ENCODE measurements around the gene MAP3K20.

MAP3K20 gene

DNA sequence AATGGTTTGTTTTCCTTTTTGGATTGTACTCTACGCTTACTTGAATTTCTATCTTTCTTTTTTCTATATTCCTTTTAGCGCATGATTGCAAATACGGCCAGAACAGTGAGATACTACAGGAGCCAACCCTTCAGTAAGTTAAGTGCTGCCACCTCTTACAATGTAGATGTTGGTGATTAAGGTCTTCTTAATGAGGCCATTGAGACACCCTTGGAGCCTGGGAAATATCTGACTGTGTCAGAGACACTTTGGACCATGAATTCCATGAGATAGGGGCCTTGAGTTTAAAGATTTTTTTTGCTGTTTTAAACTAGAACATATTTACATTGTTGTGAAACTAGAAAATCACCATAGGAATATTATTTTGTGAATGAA, 27.1 kb upstream of the MAP3K20 start:
- no peaks in the 10 kb centered on the region for H3K4me1 ChIP-seq (ENCODE audit: insufficient read depth, low read length)
- DNase-seq, result no peak
- ATAC-seq (ENCODE audit: insufficient read depth, low read depth), result no peak

DNA sequence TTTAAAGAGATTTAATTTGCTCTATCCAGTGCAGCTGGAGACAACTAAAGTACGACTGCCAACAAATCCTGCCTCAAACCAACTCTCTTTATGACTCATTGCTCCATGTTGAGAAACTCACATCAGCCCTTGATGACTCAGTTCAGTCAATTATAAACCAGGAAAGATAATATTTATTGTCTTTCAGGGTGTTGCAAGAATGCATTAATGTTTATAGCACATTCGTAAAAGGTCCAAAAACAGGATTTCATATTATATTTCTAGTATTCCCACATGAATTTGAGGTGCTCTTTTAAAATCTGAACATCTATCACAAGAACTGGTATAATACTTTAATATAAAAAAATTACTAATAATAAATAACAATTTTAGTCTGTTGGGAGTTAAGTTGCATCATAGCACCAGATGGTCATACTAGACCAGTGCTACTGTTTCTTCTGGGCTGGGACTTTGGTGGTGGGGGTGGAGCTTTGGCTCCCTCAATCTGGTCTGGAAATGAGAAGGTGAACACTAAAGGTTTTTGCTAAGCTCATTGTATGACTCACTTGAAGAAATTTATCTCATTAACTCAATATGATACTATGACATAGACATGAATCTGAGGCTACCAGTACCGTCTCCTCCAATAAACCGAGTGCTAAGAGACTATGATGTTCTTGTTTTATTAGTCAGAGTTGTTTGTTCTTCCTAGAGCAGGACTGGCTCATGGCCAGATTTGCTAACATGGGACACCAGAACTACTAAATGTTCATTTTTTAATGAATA, 26.6 kb upstream of the MAP3K20 start:
- no peak overlapping the region for H2AFZ ChIP-seq (ENCODE audit: low read depth, low read length)
- H3K9me3 ChIP-seq (ENCODE audit: insufficient read depth, low read length, severe bottlenecking), result no peaks in the 10 kb centered on the region
- no peaks in the 10 kb centered on the region for H3K79me2 ChIP-seq (ENCODE audit: insufficient read depth, low read length)
- no peak overlapping the region for H3K9ac ChIP-seq (ENCODE audit: low read depth, low read length)
- ATAC-seq (ENCODE audit: insufficient read depth, low read depth) (no peak), DNase-seq (no peak)
- no peak overlapping the region for H3K4me2 ChIP-seq (ENCODE audit: insufficient read depth, low read length)
- no peak for TF ChIP-seq EZH2 (IDR thresholded peaks at IDR 0.05; ENCODE audit: borderline replicate concordance, low read depth, low read length, severe bottlenecking)
- TF ChIP-seq, protein P1, sequence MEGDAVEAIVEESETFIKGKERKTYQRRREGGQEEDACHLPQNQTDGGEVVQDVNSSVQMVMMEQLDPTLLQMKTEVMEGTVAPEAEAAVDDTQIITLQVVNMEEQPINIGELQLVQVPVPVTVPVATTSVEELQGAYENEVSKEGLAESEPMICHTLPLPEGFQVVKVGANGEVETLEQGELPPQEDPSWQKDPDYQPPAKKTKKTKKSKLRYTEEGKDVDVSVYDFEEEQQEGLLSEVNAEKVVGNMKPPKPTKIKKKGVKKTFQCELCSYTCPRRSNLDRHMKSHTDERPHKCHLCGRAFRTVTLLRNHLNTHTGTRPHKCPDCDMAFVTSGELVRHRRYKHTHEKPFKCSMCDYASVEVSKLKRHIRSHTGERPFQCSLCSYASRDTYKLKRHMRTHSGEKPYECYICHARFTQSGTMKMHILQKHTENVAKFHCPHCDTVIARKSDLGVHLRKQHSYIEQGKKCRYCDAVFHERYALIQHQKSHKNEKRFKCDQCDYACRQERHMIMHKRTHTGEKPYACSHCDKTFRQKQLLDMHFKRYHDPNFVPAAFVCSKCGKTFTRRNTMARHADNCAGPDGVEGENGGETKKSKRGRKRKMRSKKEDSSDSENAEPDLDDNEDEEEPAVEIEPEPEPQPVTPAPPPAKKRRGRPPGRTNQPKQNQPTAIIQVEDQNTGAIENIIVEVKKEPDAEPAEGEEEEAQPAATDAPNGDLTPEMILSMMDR (IDR thresholded peaks at IDR 0.05; ENCODE audit: borderline replicate concordance, extremely low read depth, low read length, poor library complexity, severe bottlenecking), result no peak
- H3K27ac ChIP-seq (ENCODE audit: low read length), result no peak overlapping the region
- peaks cover 7% of the 10 kb centered on the region for H3K27me3 ChIP-seq (ENCODE audit: insufficient read depth, low read length, poor library complexity)
- H4K20me1 ChIP-seq (ENCODE audit: insufficient read depth, low read length), result no peaks in the 10 kb centered on the region
- H3K4me3 ChIP-seq (ENCODE audit: low read depth in 1 of 2, low read length in 2 of 2), result no peak overlapping the region
- H3K4me1 ChIP-seq (ENCODE audit: insufficient read depth, low read length), result no peaks in the 10 kb centered on the region
- no peaks in the 10 kb centered on the region for H3K36me3 ChIP-seq (ENCODE audit: insufficient read depth, low read length)

More for the DNA sequence above, 27.1 kb upstream of the MAP3K20 start:
- Histone ChIP-seq H3K9ac (ENCODE audit: low read depth, low read length) (no peak overlapping the region), H3K4me3 (ENCODE audit: low read depth in 1 of 2, low read length in 2 of 2) (no peak overlapping the region), H3K79me2 (ENCODE audit: insufficient read depth, low read length) (no peaks in the 10 kb centered on the region), H3K9me3 (ENCODE audit: insufficient read depth, low read length, severe bottlenecking) (no peaks in the 10 kb centered on the region), H4K20me1 (ENCODE audit: insufficient read depth, low read length) (no peaks in the 10 kb centered on the region), H3K27ac (ENCODE audit: low read length) (no peak overlapping the region), H3K36me3 (ENCODE audit: insufficient read depth, low read length) (no peaks in the 10 kb centered on the region), H3K27me3 (ENCODE audit: insufficient read depth, low read length, poor library complexity) (peaks cover 7% of the 10 kb centered on the region), H2AFZ (ENCODE audit: low read depth, low read length) (no peak overlapping the region), H3K4me2 (ENCODE audit: insufficient read depth, low read length) (no peak overlapping the region)
- TF ChIP-seq EZH2 (IDR thresholded peaks at IDR 0.05; ENCODE audit: borderline replicate concordance, low read depth, low read length, severe bottlenecking), result no peak
- TF ChIP-seq, protein P1 (IDR thresholded peaks at IDR 0.05; ENCODE audit: borderline replicate concordance, extremely low read depth, low read length, poor library complexity, severe bottlenecking), result no peak

DNA sequence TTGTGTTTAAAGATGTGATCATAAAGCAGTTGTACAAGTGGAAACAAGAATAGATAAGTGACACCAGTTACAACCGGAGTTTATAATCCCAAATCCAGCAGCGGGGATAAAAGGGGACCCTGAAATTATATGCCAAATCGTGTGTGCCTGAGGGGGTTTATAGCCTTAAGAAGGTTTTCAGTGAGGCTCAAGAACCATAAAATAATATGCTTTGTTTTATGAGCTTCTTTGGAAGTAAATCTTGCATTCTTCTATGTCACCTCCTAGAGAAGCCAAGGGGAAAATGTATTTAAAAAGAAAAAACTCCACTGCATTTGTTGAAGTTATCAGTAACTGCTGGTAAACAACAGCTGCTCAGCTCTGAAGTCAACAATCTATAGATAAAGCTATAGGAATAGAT, 25.8 kb upstream of the MAP3K20 start:
- Histone ChIP-seq H3K36me3 (ENCODE audit: insufficient read depth, low read length) (no peaks in the 10 kb centered on the region), H3K79me2 (ENCODE audit: insufficient read depth, low read length) (no peaks in the 10 kb centered on the region), H3K4me2 (ENCODE audit: insufficient read depth, low read length) (no peak overlapping the region), H2AFZ (ENCODE audit: low read depth, low read length) (no peak overlapping the region), H3K4me3 (ENCODE audit: low read depth in 1 of 2, low read length in 2 of 2) (no peak overlapping the region), H3K9ac (ENCODE audit: low read depth, low read length) (no peak overlapping the region), H3K27ac (ENCODE audit: low read length) (no peak overlapping the region), H3K27me3 (ENCODE audit: insufficient read depth, low read length, poor library complexity) (peaks cover 7% of the 10 kb centered on the region), H3K9me3 (ENCODE audit: insufficient read depth, low read length, severe bottlenecking) (no peaks in the 10 kb centered on the region), H3K4me1 (ENCODE audit: insufficient read depth, low read length) (no peaks in the 10 kb centered on the region), H4K20me1 (ENCODE audit: insufficient read depth, low read length) (no peaks in the 10 kb centered on the region)
- ATAC-seq (ENCODE audit: insufficient read depth, low read depth) (no peak), DNase-seq (no peak)
- TF ChIP-seq, protein P1 (IDR thresholded peaks at IDR 0.05; ENCODE audit: borderline replicate concordance, extremely low read depth, low read length, poor library complexity, severe bottlenecking), result no peak
- no peak for TF ChIP-seq EZH2 (IDR thresholded peaks at IDR 0.05; ENCODE audit: borderline replicate concordance, low read depth, low read length, severe bottlenecking)

Data from DND-41 (cell line).